Inflammatory macrophage treated with lipopolysaccharide for 1 hour (primary cell): ENCODE data around the gene CCDC32.

ENCODE experiments used
- DNase-seq, 2 donors: peaks; one replicate each; pipeline ENCODE4 v3.0.0-alpha.2; 2020 to 2022

Gene CCDC32

DNA sequence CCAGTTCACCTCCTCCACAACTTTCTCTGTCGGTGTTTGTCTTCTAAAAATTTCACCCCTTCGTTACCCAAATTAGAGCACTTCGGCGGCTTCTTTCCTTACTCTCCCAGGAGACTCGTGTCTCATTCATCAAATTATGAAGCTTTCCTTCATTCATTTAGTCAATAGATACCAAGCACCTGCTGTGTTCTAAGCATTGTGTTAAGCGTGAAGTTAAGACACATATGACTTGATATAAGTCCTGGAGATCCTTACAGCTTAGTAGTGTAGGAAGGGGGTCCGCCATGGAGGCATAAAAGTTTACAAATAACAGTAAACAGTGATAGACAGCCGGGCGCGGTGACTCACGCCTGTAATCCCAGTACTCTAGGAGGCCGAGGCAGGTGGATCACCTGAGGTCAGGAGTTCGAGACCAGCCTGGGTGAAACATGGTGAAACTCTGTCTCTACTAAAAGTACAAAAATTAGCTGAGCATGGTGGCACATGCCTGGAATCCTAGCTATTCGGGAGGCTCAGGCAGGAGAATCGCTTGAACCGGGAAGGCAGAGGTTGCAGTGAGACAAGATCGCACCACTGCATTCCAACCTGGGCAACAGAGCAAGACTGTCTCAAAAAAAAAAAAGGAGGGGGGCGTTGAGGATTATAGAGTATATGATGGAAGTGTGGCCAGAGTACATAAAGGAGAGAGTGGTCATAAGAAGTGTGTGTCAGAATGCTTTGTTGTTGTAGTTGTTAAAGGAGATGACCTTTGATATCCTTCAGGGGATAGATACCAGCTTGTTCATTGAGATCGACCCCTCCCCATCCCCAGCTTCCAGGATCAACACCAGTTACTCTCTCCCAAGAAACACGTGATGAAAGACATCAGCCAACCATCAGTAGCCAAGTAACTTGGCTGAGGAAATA is 744 bp upstream of the CCDC32 start:
- DNase-seq: no peak

DNA sequence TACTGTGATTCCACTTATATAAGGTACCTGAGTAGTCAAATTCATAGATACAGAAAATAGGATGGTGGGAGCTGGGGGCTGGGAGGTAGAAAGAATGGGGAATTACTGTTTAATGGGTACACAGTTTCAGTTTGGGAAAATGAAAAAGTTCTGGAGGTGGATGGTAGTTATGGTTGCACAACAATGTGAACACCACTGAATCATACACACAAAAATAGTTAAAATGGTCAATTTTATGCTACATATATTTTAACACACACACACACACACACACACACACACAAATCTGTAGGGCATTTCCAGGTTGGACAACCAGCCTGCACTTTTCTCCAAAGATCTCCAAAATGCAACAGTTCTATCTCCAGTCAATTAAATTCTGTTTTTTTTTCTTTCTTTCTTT is 1.4 kb downstream of the CCDC32 start:
- DNase-seq: peak; percentile 49 to 60

DNA sequence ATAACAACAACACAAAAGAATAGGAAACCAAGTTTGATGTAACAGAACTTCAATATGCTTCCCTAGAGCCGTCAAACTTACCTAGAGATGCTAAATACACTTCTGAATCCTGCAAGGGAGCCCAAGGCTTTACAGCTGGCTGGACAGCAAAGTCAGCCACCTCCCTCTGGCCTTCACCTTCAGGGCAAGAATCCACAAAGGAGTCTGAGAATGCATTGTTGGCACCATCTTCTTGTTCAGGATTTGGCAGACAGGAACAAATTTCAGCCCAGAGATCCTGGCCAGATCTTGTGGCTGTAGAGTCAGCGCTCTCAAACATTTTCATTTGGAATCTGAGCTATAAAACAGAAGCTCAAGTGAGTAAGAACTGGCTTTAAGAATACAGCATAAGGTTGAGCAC is 2.2 kb downstream of the CCDC32 start:
- no peak for DNase-seq

DNA sequence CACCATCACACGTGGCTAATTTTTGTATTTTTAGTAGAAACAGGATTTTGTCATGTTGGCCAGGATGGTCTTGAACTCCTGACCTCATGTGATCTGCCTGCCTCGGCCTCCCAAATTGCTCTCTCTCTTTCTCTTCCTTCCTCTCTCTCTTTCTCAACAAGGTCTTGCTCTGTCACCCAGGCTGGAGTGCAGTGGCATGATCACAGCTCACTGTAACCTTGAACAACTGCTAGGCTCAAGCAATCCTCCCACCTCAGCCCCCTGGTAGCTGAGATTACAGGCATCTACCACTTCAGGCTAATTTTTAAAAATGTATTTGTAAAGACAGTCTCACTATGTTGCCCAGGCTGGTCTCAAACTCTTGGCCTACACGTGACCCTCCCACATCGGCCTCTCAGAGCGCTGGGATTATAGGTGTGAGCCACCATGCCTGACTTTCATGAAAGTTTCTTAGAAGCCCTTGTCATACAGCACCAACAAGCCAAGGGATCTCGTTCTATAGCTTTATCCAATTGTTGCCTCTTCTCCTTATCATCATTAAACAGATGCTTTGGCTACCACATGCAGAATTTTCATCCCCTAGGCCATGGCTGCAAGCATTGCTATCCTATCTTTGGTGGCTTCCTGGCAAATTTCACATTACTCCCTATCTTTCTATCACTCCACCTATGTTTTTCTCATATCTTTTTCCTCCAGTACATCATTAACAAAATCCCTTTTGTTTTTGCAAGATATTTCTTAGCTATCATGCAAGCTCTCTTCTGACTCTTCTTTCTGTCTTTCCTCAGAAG is 5.7 kb downstream of the CCDC32 start:
- no peak for DNase-seq

DNA sequence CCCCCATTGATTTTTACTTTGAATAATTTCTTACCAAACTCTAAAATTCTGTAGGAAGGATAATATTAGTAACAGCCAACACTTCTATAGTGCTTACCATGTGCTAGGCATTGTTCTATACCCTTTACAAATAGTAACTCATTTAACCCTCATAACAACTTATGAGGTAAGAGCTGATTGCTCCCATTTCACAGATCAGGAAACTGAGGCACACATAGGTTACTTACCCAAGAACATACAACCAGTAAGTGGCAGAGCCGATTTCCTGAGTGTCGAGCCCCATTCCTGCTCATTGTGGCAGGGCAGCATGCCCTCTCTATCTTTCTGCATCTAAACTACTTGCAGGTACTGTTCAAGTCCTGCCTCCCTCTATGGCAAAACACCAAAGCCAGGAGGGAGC is 9.0 kb downstream of the CCDC32 start:
- DNase-seq: no peak

DNA sequence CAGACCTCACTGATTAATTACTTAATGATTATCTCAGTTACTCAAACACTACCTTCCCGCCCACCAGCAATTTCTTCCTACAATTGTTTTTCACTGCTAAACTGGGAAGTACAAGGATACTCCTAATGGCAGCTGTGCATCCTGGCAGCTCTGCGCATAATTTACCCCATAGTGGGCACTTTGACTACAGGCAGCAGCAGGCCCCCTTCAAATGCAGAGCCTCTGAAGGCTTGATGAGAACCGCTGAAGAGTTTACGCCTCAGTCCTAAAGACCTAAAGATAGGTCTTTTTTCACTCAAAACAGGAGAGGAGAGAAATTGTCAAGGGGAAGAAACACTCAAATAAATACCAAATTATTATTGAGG is 10.7 kb downstream of the CCDC32 start:
- DNase-seq: no peak

DNA sequence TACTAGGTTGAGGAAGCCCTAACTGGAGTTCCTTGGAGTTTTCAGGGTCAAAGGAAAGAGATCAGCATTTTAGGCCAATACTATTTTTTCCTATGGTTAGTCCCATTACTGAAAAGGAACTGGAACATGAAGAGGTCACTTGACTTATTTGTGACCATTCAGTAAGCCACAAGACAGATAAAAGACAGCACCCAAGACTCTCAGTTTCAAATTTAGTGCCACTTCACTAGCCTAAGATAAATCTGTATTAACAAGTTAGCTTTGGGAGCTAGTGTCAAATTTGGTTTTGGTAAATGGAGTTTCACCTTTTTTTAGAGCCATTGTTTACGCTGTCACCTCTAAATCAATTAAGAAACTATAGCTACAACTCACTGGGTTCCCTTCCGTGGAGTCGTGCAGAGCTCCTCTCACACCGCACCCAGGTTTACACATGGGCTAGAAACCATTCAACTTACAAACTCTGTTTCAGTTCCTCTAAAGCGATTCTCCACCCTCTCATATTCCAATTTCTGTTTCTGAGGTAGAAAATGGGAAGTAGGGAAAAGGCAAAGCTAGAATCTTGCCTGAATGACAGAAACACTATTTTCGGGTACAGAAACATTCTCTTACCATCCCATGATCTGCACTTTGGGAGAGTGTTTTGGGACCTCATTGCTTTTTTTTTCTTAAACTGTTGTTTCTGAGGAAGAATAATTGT is 14.4 kb downstream of the CCDC32 start:
- peak; percentile 72 to 82 for DNase-seq

DNA sequence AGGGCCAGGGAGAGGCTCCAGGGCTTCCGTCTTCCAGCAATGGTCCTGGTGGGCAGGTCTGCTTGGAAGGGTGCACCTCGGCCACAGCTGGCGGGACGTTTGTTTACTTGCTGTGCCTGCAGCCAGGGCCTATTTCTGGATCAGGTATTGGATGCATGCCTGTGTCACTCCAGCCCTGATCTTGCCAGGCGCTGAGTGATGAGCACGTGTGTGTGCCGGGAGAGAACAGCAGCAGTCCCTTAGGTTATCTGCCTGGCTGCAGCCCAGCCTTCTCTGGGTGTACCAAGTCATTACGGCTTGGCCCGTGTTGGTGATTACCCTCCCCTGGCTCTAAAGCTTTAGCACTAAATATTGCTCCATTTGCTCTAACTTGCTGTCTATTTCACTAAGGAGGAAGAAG is 14.9 kb downstream of the CCDC32 start:
- no peak for DNase-seq

DNA sequence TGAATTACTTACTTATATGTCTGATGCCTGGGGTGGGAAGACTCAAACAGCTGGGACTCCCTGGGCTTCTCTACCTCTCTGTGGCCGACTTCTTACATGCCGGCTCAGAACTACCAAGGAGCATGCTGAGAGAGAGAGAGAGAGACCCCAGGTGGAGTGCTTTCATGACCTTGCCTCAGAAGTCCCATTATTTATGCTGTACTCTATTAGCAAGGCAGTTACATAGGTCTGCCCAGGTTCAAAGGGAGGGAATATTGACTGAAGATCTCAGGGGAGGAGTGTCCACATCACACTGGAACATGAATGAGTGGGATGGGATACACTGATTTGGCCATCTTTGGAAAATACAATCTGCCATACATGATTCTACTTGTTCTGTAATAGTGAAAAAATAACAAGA is 16.2 kb downstream of the CCDC32 start:
- DNase-seq: no peak

DNA sequence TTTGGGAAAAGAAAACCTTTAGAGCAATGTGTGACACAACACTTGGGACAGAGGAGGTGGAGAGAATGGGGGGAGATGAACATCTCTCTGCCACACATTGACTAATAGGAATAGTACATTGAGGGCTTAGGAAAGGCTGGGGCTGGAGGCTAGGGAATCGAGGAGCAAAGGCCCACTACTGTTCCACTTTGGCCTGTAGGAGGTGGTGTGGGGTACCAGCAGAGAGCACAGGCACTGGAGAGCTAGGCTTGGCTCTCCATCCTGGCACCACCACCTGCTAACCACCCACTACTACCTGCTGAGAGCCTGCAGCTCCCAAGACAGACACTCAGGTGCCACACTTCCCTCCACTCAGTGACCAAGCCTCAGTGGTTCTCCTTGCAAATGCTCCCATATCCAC is 19.4 kb downstream of the CCDC32 start:
- DNase-seq: no peak

DNA sequence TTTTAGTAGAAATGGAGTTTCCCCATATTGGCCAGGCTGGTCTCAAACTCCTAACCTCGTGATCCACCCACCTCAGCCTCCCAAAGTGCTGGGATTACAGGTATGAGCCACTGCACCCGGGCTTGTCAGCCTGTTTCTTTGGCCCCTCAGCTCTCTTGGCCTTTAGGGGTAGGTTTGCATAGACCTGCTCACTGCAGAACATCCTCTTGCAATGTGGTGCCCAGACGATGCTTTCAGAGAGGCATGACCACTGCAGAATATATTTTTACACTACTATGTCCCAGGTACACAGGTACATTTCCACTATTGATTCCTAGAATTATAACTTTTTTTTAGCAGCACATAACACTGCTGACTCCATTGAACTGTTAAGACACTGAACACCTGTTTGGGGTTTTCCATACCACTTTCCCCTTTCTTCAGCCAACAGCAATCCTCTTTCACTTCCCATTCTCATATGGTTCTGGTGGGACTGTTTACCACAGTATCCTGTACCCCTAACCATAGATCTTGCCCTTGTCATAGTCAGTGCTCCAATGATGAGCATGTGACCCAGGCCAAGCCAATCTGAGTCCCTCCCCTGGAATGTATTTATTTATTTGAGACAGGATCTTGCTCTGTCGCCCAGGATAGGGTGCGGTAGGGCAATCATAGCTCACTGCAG is 21.1 kb downstream of the CCDC32 start:
- no peak for DNase-seq

DNA sequence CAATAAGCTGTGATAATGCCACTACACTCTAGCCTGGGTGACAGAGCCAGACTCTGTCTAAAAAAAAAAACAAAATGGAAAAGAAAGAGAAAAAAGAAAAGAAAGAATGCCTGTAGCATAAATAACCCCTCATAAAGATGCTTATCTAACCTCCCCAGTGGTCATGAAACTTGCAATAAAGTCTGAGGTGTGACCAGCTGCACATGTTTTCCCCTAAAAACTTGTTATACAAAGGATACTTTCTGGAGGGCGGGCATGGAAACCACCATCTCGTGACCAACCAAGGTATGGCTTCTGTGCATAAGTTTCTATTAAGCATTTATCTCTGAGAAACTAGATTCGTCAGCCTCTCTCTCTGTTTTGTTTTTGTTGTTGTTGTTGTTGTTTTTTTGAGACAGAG is 21.8 kb downstream of the CCDC32 start:
- no peak for DNase-seq

DNA sequence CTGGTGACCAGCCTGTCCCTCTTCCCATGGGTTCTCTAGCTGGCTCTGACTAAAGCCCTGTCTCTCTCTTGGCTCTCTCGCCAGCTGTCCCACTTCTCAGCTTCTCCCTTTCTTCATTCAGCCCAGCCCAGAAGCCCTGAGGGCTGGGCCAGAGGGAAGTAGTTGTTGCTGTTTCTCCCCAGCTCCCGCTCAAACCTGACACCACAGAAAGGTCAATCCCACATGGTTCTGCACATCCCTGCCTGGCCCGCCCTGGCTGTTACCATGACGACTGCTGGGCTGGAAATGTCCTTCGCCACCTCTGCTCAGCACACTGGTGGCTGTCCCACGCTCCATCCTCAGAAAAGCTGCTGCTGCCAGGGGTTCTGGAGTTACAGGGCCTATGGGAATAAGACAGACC is 25.9 kb downstream of the CCDC32 start:
- DNase-seq: no peak

DNA sequence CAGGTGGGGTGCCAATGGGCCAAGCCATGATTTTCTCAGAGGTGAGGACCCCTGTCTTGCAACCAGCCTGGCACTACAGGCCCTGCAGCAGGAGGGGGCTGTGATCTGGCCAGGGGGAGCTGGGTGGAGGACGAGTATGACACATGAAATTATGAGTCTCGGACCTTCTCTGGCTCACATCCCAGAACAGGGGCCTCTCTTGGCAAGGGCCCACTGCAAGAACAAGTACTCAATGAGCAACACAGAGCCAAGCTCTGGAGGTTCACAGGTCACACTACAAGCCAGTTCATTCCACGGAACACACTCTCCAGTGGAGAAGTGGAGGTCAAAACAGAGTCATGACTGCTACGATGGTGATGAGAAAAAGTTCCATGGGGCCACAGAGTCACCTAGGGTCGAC is 28.3 kb downstream of the CCDC32 start:
- DNase-seq: no peak

DNA sequence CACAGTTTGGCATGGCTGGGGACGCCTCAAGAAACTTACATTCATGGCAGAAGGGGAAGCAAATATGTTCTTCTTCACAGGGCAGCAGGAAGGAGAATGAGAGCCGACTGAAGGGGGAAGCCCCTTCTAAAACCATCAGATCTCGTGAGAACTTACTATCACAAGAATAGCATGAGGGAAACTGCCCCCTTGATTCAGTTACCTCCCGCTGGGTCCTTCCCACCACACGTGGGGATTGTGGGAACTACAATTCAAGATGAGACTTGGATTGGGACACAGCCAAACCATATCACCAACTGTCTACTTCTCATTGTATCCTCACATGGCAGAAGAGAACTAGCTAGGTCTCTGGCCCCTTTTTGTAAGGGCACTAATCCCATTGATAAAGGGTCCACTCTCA is 30.5 kb downstream of the CCDC32 start:
- DNase-seq: no peak

DNA sequence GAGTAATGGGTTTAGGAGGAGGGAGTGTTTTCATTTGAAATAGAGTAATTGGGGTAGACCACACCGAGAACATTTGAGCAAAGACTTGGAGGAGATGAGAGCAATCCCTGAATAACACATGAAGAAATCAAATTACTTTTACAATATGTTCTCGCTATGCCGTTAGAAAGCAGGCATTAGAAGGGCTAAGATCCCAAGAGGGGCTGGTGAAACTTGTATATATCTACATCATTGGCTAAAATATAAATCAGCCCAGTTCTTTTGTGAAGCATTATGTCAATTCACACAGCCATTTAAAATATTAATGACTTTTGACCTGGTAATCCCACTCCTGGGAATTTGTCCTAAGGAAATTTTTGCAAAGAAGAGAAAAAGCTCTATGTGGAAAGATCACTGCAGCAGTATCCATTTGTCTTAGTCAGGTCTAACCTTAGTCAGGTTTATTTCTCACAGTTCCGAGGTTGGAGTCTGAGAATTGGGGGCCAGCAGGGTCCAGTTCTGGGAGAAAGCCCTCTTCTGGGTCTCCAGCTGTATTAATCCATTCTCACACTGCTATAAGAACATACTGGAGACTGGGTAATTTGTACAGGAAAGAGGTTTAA is 31.0 kb downstream of the CCDC32 start:
- no peak for DNase-seq

DNA sequence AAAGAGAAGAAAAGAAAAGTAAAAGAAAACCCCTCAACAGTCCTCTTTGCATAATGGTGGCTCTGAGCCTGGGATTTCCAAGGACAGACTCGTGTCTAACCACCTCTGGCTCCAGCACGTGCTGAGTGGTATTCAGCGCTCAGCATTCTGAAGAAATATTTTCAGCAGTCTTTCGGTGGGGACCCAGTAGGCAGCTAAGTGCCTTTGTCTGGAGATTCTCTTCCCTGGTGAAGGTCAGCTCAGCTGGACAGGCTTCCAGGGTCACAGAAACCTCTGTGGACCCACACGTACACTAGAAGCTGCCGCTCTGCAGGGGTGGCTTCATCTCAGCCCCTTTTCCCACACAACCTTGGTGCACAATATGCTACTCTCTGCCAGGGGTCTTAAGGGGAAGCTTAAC is 36.0 kb downstream of the CCDC32 start:
- DNase-seq: no peak

DNA sequence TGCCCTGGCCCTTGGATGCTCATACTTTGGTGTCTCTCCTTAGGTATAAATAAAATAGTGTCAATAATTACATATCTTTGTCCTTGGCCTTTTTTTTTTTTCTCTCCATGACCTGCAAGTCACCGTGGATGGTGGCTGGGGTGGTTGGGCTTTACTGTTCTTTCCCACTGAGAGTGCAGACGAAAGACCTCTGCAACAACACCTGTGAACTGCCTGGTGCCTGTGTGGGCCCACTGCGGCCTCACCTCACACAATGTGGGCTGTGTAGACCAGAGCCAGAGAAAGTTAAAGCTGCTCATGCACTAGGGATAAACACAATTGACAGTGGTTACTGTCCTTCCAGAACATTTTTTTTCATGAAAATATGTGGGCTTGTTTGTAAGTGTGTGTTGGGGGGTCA is 39.0 kb downstream of the CCDC32 start:
- DNase-seq: no peak

DNA sequence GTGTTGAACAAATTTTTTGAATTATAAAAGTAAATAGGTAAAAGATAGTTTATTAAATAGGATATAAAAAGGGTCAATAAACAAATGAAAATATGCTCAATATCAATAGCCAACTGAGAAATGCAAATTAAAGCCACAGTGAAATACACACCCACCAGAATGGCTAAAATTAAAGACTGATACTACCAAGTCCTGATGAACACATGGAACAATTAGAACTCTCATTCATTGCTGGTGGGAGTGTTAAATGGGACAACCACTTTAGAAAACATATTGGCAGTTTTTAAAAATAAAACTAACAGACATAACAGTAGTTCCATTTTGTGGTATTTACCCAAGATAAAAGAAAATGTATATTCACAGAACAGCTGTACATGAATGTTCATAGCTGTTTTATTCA is 41.2 kb downstream of the CCDC32 start:
- no peak for DNase-seq

DNA sequence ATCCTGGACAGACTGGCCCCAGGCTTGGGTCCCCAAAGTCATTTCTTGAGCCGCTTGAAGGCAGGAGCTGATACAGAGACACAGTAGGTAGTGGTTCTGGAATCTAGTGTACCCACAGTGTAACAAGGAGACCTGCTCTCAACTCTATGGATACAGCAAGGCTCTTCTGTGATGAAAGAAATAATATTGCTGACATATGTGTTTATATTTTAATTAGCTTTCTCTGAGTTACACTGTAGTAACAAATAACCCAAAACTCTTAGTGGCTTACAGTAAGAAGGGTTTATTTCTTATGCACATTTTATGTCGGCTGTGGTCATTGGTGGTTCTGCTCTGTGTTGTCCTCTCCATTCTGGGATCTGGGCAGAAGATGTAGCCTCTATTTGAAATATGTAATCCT is 48.5 kb downstream of the CCDC32 start:
- no peak for DNase-seq

DNA sequence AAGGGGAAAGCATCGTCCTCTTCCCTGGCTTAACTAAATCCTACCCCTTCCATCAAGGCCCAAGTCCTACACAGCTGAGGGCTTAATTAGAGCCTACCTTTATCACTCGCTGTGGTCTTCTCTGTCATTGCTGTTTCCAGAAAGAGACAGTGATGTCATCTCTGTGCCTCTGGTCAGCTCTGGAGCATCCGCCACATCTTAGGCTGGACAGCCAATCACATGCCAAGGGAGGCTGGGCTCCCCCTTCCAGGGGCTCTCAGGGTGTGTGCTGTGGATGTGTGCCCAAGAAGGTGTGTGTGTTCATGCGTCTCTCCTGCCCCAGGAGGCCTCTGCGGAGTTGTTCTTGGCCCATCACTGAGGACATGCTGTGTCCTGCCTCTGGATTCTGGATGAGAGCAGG is 51.2 kb downstream of the CCDC32 start:
- DNase-seq: no peak

DNA sequence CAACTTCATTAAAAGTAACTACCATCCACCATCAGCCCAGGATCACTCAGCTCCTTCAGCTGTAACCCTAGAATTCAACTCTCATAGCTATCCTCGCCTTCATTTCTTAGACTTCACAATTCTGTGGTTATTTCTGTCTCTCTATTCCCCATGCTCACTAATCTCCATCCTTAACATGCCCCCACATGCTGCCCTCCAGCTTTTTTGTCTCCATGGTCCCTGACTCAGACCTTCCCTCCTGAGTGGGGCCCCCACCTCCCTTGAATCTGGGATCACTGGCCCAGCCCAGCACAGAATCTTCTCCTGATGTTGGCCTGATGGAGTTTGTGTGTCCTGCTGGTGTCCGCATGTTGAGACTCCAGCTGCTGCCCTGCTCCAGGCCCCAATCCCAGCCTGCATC is 52.4 kb downstream of the CCDC32 start:
- no peak for DNase-seq
